Measurements from ENCODE around the gene PLBD2.

- TF ChIP-seq CTCF (IDR thresholded peaks at IDR 0.05; ENCODE audit: insufficient read depth, low read depth, low read length) (no peak), EZH2 (IDR thresholded peaks at IDR 0.05; ENCODE audit: insufficient read depth, low read length) (no peak)
Observed at GRCh38 chr12:113351089-113351488, 7.3 kb upstream of the PLBD2 start.

Measured in astrocyte (in vitro differentiated cells and primary cell).